ENCODE data around the gene PARP11.

GRCh38 chr12:3761116-3761735 lies 112.0 kb downstream of the PARP11 start:
- TF ChIP-seq CTCF (IDR thresholded peaks at IDR 0.05 in 2 of 3, conservative IDR thresholded peaks at IDR 0.05 in 1 of 3; ENCODE audit: borderline replicate concordance in 1 of 3, insufficient read depth in 1 of 3, low read depth in 2 of 3, low read length in 2 of 3) (no peak), REST (IDR thresholded peaks at IDR 0.05; ENCODE audit: low read depth) (no peak)

All from HCT116 (cell line).